GM18507 (cell line): ENCODE results near the gene NUF2.
"Not testable (repeated sequence)": the region's sequence is repeated elsewhere in the genome, so short reads cannot be mapped to it uniquely, and the experiment has no call there.

Source experiments
- DNase-seq: peaks from one replicate; pipeline ENCODE4 v3.0.0; 2011; ENCODE audit warnings: low read depth; ENCODE audit not compliant: insufficient read length; ENCODE audit errors: extremely low spot score
- FAIRE-seq: peaks from 2 replicates; lab custom pipeline; 2011; peaks lifted over from hg19 to GRCh38; lab: Jason Lieb, UNC

The NUF2 gene

DNA sequence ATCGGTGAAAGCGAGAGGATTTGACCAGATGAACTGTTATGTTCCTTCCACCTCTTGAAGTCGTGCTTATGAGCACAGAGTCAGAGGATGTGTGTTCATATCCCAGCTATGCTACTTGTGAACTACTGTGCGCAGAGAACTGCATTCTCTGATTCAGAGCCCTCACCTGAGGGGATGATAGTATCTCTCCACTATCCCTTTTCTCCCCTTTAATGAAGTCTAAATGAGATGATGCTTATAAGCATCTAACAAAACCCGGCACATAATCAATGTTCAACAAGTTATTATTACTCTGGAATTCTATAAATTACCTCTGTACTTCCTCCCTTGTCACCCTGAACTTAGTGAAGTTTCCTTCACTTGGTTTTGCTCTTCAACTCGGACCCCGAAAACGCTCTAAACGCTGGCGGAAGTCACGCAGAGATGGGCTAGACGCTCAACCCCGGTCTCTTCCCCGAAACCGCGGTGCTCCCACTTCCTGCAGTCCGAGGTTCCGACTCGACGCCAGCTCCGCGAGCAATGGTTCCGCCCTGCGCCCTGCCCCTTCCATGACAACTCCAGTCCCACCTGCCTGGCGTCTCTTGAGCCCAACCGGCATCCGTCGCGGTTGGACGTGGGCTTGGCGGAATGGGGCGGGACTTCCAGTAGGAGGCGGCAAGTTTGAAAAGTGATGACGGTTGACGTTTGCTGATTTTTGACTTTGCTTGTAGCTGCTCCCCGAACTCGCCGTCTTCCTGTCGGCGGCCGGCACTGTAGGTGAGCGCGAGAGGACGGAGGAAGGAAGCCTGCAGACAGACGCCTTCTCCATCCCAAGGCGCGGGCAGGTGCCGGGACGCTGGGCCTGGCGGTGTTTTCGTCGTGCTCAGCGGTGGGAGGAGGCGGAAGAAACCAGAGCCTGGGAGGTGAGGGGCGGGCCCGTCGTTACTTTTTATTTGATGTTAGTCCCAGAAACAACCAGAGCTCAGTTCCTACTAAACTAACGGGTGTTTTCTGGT, at the start of gene NUF2:
TSS of gene NUF2 (plus strand) at position 644 of the 995 bp plus-strand sequence. CDS start 4,098 bp downstream, outside the sequence.
- peak; percentile 78 for DNase-seq
- FAIRE-seq = peak; percentile 98

- DNase-seq = no peak
- no peak for FAIRE-seq
These were observed 47.9 kb upstream of the NUF2 start for GRCh38 chr1:163273766-163274441.

DNA sequence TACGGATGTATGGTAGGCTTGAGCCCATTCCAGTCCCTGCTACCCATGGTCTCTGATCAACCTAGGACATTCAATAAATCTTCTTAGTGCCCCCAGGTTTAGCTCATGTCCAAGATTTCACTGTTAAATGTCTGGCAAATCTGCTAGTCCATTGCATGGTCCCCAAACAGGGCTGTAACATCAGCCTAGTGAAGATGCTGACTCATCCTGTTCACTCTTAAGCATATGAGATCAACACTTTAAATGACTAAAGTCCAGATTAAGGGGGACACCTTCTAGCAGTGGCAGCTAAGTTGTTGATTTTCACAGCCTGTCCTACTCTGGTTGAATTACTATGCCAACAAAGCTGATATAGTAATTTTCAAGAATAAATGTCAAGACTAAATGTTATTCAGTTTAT, 46.5 kb upstream of the NUF2 start:
- FAIRE-seq = no peak
- DNase-seq = no peak

DNA sequence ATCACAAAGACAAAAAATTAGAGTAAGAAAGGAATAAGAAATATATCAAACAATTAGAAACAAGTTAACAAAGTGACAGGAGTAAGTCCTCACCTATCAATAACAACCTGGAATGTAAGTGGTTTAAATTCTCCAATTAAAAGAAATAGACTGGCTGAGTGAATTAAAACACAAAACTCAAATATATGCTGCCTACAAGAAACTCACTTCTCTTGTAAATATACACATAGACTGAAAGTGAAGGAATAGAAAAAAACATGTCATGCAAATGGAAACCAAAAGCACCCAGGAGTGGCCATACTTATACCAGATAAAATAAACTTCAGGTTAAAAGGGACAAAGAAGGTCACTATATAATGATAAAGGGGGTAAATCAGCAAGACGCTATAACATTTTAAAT, 43.2 kb upstream of the NUF2 start:
- FAIRE-seq (no peak), DNase-seq (no peak)

DNA sequence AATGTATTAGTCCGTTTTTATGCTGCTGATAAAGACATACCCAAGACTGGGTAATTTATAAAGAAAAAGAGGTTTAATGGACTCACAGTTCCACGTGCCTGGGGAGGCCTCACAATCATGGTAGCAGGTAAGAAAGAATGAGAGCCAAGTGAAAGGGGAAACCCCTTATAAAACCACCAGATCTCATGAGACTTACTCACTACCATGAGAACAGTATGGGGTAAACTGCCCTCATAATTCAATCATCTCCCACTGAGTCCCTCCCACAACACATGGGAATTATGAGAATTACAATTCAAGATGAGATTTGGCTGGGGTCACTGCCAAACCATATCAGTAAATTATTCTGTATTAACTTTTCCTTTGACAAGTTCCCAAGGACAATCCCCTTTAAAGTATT, 36.9 kb upstream of the NUF2 start:
- not testable (repeated sequence) for DNase-seq, FAIRE-seq

DNA sequence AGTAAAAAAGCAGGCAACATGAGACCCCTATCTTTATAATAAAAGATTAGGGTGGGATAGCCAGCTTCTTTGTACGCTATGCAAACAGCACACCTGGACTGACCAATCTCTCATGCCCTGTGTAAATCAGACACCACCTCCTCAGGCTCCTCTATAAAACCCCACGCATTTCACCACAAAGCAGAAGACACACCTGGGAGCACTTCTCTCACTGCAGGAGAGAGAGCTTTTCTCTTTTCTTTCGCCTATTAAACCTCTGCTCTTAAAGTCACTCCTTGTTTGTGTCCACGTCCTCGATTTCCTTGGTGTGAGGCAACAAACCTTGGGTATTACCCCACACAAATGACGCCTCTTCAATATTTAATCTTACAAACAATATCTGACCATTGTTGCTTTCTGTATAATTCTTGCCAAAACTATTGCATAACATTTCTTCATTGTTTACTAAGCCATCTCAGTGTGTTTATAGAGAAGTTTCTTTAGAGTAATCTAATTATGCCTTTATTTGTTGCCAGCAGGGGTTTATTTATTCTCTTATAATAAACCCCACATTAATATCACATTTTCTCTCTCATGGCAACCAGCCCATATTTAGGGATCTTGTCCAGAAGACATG, 31.6 kb upstream of the NUF2 start:
- FAIRE-seq (no peak), DNase-seq (no peak)

GRCh38 chr1:163291461-163291860, 30.3 kb upstream of the NUF2 start:
- no peak for DNase-seq
- no peak for FAIRE-seq

- FAIRE-seq, DNase-seq: not testable (repeated sequence)
These were observed 29.6 kb upstream of the NUF2 start for GRCh38 chr1:163292153-163292552.

DNA sequence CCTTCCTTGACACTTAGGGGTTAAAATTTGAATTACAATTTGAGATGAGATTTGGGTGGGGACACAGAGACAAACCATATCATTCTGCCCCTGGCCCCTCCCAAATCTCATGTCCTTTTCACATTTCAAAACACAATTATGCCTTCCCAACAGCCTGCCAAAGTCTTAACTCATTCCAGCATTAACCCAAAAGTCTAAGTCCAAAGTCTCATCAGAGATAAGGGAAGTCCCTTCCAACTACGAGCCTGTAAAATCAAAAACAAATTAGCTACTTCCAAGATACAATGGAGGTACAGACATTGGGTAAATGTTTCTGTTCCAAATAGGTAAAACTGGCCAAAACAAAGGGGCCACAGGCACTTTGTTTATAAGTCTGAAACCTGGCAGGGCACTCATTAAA, 28.3 kb upstream of the NUF2 start:
- FAIRE-seq = not testable (repeated sequence)

GRCh38 chr1:163295949-163296348, 25.8 kb upstream of the NUF2 start:
- DNase-seq (no peak), FAIRE-seq (no peak)

More for the DNA sequence above, 28.3 kb upstream of the NUF2 start:
- not testable (repeated sequence) for DNase-seq

DNA sequence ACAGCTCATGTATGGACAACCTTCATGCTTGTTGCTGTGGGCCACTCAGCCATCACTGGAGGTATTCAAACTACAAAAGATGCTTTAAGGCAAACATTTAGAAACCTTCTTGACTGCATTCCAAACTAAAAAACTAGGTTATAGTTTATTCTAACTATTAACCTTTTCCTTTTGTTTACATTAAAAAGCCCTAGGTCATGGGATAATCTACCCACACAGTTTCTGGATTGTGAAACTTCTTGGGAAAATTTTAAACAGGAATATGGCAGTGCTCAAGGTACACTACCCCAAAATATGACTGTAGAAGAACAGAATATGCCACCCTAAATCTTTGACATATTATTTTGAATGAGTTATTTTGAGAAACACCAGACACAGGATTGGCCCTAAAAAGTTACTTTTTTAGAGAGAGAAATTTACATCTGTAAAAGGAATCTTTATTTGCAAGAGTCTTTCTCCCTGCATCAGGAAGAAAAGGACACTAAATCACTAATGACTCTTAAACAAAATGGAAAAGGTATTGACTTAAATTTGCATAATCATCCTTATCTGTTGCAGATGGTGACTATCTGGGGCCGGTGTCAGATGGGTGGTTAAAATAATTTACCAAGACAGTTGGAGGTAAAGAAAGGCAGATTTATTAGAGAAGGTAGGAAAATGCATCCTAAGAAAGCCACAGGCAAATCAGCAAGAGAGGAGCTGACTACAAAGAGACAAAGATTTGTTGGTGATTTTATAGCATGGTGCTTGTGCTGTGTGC, 25.1 kb upstream of the NUF2 start:
- no peak for FAIRE-seq

GRCh38 chr1:163298365-163298764, 23.4 kb upstream of the NUF2 start:
- FAIRE-seq (no peak), DNase-seq (no peak)

More for the DNA sequence above, 25.1 kb upstream of the NUF2 start:
- no peak for DNase-seq

DNA sequence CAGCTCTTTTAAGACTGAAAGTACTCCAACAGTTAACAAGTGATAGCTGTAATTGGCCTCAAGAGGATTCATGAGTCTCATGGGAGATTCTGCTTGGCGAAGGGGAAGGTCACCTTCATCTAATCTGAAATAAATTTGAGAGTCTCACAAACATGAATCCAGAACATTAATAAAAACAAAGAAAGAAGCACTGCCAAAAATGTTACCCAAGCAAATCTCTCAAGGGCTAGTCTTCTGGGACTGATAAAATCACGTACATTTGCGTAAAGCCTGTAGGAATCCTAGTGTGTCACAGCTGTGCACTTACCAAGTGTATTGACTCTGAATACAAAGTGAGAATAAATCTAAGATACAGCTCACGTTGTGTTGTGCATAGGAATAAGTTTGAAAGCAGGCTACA, 21.2 kb upstream of the NUF2 start:
- FAIRE-seq (no peak), DNase-seq (no peak)

DNA sequence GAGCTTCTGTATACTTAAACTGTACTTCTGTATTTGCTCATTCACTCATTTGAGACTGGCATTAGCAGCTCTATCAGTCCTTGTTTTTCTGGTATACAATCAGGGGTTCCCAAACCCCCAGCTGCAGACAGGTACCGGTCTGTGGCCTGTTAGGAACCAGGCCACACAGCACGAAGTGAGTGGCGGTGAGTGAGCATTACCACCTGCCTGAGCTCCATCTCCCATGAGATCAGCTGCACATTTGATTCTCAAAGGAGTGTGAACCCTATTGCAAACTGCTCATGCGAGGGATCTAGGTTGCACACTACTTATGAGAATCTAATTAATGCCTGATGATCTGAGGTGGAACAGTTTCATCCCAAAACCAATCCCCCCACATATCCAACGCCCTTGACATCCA, 18.2 kb upstream of the NUF2 start:
- DNase-seq = no peak
- FAIRE-seq = no peak

- FAIRE-seq = no peak
- DNase-seq = no peak
These were observed 16.3 kb upstream of the NUF2 start for GRCh38 chr1:163305441-163305840.

GRCh38 chr1:163307479-163308171, 14.1 kb upstream of the NUF2 start:
- peak; percentile 26 for FAIRE-seq
- DNase-seq = no peak

GRCh38 chr1:163308811-163309210, 12.9 kb upstream of the NUF2 start:
- no peak for FAIRE-seq
- DNase-seq = no peak

DNA sequence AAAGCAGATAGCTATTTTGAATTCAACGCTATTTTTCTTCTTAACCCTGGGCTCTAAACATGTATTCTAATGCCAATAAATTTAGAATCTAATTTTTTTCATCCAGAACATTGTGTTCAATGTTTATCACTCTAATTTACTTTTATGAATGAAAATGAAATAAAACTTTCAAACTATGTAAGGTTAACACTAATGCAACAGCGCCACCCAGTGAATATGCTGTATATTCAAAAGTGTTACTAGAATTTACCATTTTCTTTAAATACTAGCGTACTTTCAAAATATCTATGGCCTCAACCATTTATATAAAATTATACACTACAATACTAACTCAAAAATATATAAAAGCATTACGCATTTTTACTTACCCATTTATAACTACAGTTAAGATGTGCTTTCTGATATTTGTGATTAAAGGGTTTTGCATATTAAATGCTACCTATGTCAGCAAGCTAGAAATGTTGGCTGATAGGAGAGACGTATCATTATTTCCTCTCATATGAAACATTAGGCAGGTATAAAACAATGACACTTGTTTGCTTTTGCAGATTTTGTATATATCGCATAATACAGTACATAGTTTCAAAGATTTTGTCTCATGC, 5.9 kb upstream of the NUF2 start:
- DNase-seq (no peak), FAIRE-seq (no peak)
